Measurements from ENCODE around the gene GSPT1.

GSPT1 gene

GRCh38 chr16:11877374-11877773, 38.4 kb downstream of the GSPT1 start:
- TF ChIP-seq ZBTB7A (IDR thresholded peaks at IDR 0.05; ENCODE audit: low read depth): no peak
- no peak for TF ChIP-seq CREB1 (IDR thresholded peaks at IDR 0.05; ENCODE audit: low read depth)
- no peak for TF ChIP-seq REST (IDR thresholded peaks at IDR 0.05; ENCODE audit: low read depth)
- TF ChIP-seq RAD21 (IDR thresholded peaks at IDR 0.05; ENCODE audit: low read depth): no peak
- no peak for TF ChIP-seq TEAD4 (IDR thresholded peaks at IDR 0.05)
- no peak for TF ChIP-seq EP300 (IDR thresholded peaks at IDR 0.05; ENCODE audit: borderline replicate concordance)
- TF ChIP-seq TCF12 (IDR thresholded peaks at IDR 0.05; ENCODE audit: low read depth): no peak
- no peak for TF ChIP-seq USF1 (IDR thresholded peaks at IDR 0.05)

GRCh38 chr16:11876306-11876705, 39.5 kb downstream of the GSPT1 start:
- TF ChIP-seq TEAD4 (IDR thresholded peaks at IDR 0.05) (no peak), TCF12 (IDR thresholded peaks at IDR 0.05; ENCODE audit: low read depth) (no peak), FOXM1 (IDR thresholded peaks at IDR 0.05; ENCODE audit: borderline replicate concordance, low read depth) (no peak), CREB1 (IDR thresholded peaks at IDR 0.05; ENCODE audit: low read depth) (no peak), EGR1 (IDR thresholded peaks at IDR 0.05) (no peak), USF1 (IDR thresholded peaks at IDR 0.05) (no peak)

GRCh38 chr16:11875721-11876120, 40.0 kb downstream of the GSPT1 start:
- TF ChIP-seq EP300 (IDR thresholded peaks at IDR 0.05; ENCODE audit: borderline replicate concordance): no peak
- TF ChIP-seq EGR1 (IDR thresholded peaks at IDR 0.05): no peak
- no peak for TF ChIP-seq TAF1 (IDR thresholded peaks at IDR 0.05; ENCODE audit: low read depth)
- no peak for TF ChIP-seq REST (IDR thresholded peaks at IDR 0.05; ENCODE audit: low read depth)
- no peak for TF ChIP-seq YY1 (IDR thresholded peaks at IDR 0.05; ENCODE audit: low read depth)
- TF ChIP-seq TCF12 (IDR thresholded peaks at IDR 0.05; ENCODE audit: low read depth): no peak
- no peak for TF ChIP-seq CEBPB (IDR thresholded peaks at IDR 0.05)
- TF ChIP-seq MAX (IDR thresholded peaks at IDR 0.05): no peak
- no peak for TF ChIP-seq ZBTB7A (IDR thresholded peaks at IDR 0.05; ENCODE audit: low read depth)
- no peak for TF ChIP-seq RAD21 (IDR thresholded peaks at IDR 0.05; ENCODE audit: low read depth)
- TF ChIP-seq TEAD4 (IDR thresholded peaks at IDR 0.05): no peak
- TF ChIP-seq CREB1 (IDR thresholded peaks at IDR 0.05; ENCODE audit: low read depth): no peak
- no peak for TF ChIP-seq FOXM1 (IDR thresholded peaks at IDR 0.05; ENCODE audit: borderline replicate concordance, low read depth)
- no peak for TF ChIP-seq USF1 (IDR thresholded peaks at IDR 0.05)

- TF ChIP-seq ZBTB7A (IDR thresholded peaks at IDR 0.05; ENCODE audit: low read depth) (no peak), MAX (IDR thresholded peaks at IDR 0.05) (no peak), RAD21 (IDR thresholded peaks at IDR 0.05; ENCODE audit: low read depth) (no peak), YY1 (IDR thresholded peaks at IDR 0.05; ENCODE audit: low read depth) (no peak), CREB1 (IDR thresholded peaks at IDR 0.05; ENCODE audit: low read depth) (no peak), TCF12 (IDR thresholded peaks at IDR 0.05; ENCODE audit: low read depth) (no peak), REST (IDR thresholded peaks at IDR 0.05; ENCODE audit: low read depth) (no peak), EGR1 (IDR thresholded peaks at IDR 0.05) (no peak), NFIC (IDR thresholded peaks at IDR 0.05) (no peak), FOXM1 (IDR thresholded peaks at IDR 0.05; ENCODE audit: borderline replicate concordance, low read depth) (no peak), CEBPB (IDR thresholded peaks at IDR 0.05) (no peak), EP300 (IDR thresholded peaks at IDR 0.05; ENCODE audit: borderline replicate concordance) (no peak), TAF1 (IDR thresholded peaks at IDR 0.05; ENCODE audit: low read depth) (no peak), USF1 (IDR thresholded peaks at IDR 0.05) (no peak), TEAD4 (IDR thresholded peaks at IDR 0.05) (no peak)
Observed at GRCh38 chr16:11871193-11871592, 44.6 kb downstream of the GSPT1 start.

Measured in Ishikawa (cell line).